ENCODE measurements around the gene CHMP3. TPM values are rescaled to one million over a fixed set of nuclear protein-coding genes. Genes with fewer than 3 reads are reported as not detected.

Gene CHMP3
- total and polyA plus RNA-seq, 2 of the 8 experiments (the other 6 are each of a cell fraction or from before 2014, with no cell fraction given) = 11.7 to 21.9 TPM

GRCh38 chr2:86464652-86465051 lies 98.6 kb downstream of the CHMP3 start:
- Histone ChIP-seq H3K9me3 (ENCODE audit: insufficient read depth in 2 of 2, low read depth in 1 of 2, low read length in 1 of 2) (no peaks in the 10 kb centered on the region), H2AK5ac (ENCODE audit: low read depth, low read length) (no peak overlapping the region), H3K23me2 (ENCODE audit: low read depth, low read length) (no peaks in the 10 kb centered on the region; the same call in 1 of the 2 replicates), H3K27ac (ENCODE audit: low read depth, low read length) (no peak overlapping the region), H4K91ac (replicated peaks; ENCODE audit: insufficient read length, low read length) (no peak overlapping the region), H2AFZ (ENCODE audit: low read length) (no peak overlapping the region), H3K4me2 (ENCODE audit: insufficient read depth in 1 of 2, low read depth in 2 of 2, low read length in 2 of 2) (no peak overlapping the region), H3K9ac (replicated peaks in 1 of 4; ENCODE audit: extremely low read depth in 1 of 4, low read depth in 3 of 4, low read length in 3 of 4) (no peak overlapping the region), H4K8ac (ENCODE audit: extremely low read depth, insufficient read depth, low read length) (no peak overlapping the region), H3K36me3 (ENCODE audit: control insufficient read depth in 2 of 4, insufficient read depth in 4 of 4, low read length in 3 of 4) (peaks cover 14 to 54% (median 46%) of the 10 kb centered on the region in 4 experiments), H2BK12ac (ENCODE audit: low read depth, low read length) (no peak overlapping the region), H4K5ac (ENCODE audit: insufficient read length, low read depth, low read length) (no peak overlapping the region), H3K79me1 (ENCODE audit: low read depth, low read length) (no peaks in the 10 kb centered on the region), H2BK5ac (ENCODE audit: low read depth, low read length) (no peak overlapping the region), H3K23ac (ENCODE audit: insufficient read length) (no peak overlapping the region), H2BK20ac (ENCODE audit: low read length) (no peak overlapping the region), H3K4me1 (replicated peaks in 1 of 4; ENCODE audit: control insufficient read depth in 3 of 4, insufficient read depth in 4 of 4, low read length in 3 of 4) (no peaks in the 10 kb centered on the region), H3K79me2 (ENCODE audit: control insufficient read depth in 1 of 2, insufficient read depth in 2 of 2, low read length in 2 of 2) (no peaks in the 10 kb centered on the region), H3K14ac (ENCODE audit: insufficient read length) (no peak overlapping the region), H2BK15ac (ENCODE audit: low read length) (no peak overlapping the region), H3K4ac (replicated peaks; ENCODE audit: insufficient read length, low read depth, low read length) (no peak overlapping the region), H2BK120ac (replicated peaks; ENCODE audit: low read depth, low read length) (no peak overlapping the region), H3K27me3 (replicated peaks in 1 of 4; ENCODE audit: control insufficient read depth in 3 of 4, extremely low read depth in 1 of 4, insufficient read depth in 3 of 4, low read length in 3 of 4) (no peaks in the 10 kb centered on the region), H4K20me1 (replicated peaks in 1 of 2; ENCODE audit: control insufficient read depth in 1 of 2, insufficient read depth in 2 of 2, low read length in 2 of 2) (peaks cover 3% of the 10 kb centered on the region in 2 experiments), H3K4me3 (ENCODE audit: extremely low read depth in 1 of 4, insufficient read depth in 2 of 4, low read depth in 3 of 4, low read length in 4 of 4) (no peak overlapping the region), H3K56ac (replicated peaks; ENCODE audit: insufficient read length, low read depth, low read length) (no peak overlapping the region), H3K18ac (ENCODE audit: extremely low read depth, low read length) (no peak overlapping the region)
- 90% methylated on average over 3 of the region's 3 CpGs; no CpG with 5 or more reads in 1 of the 2 experiments for WGBS, 2 experiments (ENCODE audit: extremely low coverage in 1 of 2, insufficient coverage in 1 of 2, insufficient read length in 1 of 2, insufficient replicate concordance in 2 of 2, low coverage in 1 of 2, low lambda C conversion rate in 2 of 2, missing lambda C conversion rate in 1 of 2)
- ChIA-PET CTCF (ENCODE audit: partially characterized antibody) (interaction anchor here (0.7 kb wide), 2 partner anchors 64 to 97 kb away, joined by 3 to 4 read pairs; no protein-coding TSS in a partner anchor), POLR2A (ENCODE audit: partially characterized antibody) (no interaction called here)
- DNase-seq (ENCODE audit: low read depth in 1 of 2, low spot score in 2 of 2) = no peak
- TF ChIP-seq GABPA (IDR thresholded peaks at IDR 0.05; ENCODE audit: borderline replicate concordance, insufficient read depth, low read length) = no peak
- no peak for FAIRE-seq

All from H1 (cell line).